NB4 (cell line): ENCODE data around the gene FTCDNL1.

Experiments used
- MAX ChIP-seq: IDR thresholded peaks from 2 replicates; pipeline ENCODE4 v1.6.1; 2011; ENCODE audit warnings: low read depth, low read length
- POLR2A ChIP-seq: IDR thresholded peaks from 2 replicates; pipeline ENCODE4 v1.6.1; 2011; ENCODE audit warnings: mild to moderate bottlenecking; ENCODE audit not compliant: insufficient read length; ENCODE audit errors: extremely low read depth
- TF ChIP-seq, protein P1 (sequence below): IDR thresholded peaks from one replicate; pipeline ENCODE4 v1.5.1; 2012; ENCODE audit warnings: low read depth, low read length

DNA sequence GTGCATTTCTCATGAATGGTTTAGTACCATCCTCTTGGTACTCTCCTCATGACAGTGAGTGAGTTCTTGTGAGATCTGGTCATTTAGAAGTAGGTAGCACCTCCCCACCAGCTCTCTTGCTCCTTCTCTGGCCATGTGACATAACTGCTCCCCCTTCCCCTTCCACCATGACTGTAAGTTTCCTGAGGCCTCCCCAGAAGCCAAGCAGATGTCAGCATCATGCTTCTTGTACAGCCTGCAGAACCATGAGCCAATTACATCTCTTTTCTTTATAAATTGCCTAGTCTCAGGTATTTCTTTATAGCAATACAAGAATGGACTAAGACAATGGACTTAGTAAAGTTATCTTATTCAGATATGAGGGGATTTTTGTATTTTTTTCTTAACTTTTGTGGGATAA is 43.0 kb downstream of the FTCDNL1 start:
- no peak for TF ChIP-seq POLR2A
- no peak for TF ChIP-seq MAX
- TF ChIP-seq, protein P1, sequence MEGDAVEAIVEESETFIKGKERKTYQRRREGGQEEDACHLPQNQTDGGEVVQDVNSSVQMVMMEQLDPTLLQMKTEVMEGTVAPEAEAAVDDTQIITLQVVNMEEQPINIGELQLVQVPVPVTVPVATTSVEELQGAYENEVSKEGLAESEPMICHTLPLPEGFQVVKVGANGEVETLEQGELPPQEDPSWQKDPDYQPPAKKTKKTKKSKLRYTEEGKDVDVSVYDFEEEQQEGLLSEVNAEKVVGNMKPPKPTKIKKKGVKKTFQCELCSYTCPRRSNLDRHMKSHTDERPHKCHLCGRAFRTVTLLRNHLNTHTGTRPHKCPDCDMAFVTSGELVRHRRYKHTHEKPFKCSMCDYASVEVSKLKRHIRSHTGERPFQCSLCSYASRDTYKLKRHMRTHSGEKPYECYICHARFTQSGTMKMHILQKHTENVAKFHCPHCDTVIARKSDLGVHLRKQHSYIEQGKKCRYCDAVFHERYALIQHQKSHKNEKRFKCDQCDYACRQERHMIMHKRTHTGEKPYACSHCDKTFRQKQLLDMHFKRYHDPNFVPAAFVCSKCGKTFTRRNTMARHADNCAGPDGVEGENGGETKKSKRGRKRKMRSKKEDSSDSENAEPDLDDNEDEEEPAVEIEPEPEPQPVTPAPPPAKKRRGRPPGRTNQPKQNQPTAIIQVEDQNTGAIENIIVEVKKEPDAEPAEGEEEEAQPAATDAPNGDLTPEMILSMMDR: no peak
